NK-92 (cell line): ENCODE measurements around the gene CKAP4.

Source experiments
- DNase-seq: peaks from one replicate; lab custom pipeline; 2025; ENCODE audit not compliant: unreplicated experiment; lab: John Stamatoyannopoulos, UW

CKAP4 gene

DNA sequence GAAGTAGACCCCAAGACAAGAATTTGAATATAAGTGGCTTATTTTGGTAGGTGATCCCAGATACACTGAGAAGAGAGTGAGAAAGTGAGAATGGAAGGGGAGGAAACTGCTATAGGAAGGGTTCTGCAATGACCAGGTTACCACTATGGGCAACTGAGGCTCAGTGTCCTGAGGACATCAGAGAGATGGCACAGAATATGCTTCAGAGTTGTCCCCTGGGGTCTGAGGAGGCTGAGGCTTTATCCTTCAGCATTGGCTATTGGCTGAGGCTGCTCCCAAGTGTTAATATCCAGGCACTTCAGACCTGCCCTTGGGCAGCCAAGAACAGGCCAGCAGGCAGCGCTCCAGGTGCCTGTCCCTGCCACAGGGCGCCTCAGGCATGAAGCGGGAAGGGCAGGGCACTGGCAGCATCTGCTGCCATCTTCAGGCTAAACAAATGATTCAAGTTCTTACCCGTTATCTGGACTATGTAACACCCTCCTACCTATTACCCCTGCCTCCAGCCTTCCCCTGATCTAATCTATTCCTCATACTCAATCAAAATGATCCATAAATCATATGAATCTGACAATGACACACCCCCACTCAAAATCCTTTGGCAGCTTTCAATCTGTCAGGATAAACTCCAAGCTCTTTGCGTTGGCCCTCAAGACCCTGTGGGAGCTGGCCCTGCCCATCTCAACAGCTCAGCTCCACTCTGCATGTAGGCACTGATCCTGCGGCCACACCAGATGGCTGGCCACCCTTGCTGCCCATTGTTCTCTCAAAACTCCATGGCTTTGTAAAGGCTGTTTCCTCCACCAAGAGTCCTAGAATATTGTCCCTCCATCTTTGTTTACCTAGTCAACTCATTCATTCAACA lies 42.4 kb downstream of the CKAP4 start:
- DNase-seq: no peak

DNA sequence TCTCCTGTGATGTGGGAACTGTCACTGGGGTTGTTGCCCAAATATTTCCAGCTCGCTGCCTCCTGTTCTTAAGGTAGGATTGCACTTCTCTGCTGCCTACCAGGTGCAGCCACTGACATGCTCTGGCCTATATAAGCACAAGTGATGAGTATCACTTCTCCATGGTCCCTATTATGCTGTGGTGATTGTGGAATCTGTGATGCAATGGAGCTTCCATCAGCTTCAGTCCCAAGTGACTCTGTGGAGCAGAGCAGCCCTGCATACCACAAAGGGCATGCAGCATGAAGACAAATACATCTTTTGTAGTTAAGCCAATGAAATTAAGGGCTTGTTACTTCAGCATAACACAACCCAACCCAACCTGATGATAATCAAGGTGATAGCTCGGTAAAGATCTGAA lies 43.5 kb downstream of the CKAP4 start:
- DNase-seq: no peak

DNA sequence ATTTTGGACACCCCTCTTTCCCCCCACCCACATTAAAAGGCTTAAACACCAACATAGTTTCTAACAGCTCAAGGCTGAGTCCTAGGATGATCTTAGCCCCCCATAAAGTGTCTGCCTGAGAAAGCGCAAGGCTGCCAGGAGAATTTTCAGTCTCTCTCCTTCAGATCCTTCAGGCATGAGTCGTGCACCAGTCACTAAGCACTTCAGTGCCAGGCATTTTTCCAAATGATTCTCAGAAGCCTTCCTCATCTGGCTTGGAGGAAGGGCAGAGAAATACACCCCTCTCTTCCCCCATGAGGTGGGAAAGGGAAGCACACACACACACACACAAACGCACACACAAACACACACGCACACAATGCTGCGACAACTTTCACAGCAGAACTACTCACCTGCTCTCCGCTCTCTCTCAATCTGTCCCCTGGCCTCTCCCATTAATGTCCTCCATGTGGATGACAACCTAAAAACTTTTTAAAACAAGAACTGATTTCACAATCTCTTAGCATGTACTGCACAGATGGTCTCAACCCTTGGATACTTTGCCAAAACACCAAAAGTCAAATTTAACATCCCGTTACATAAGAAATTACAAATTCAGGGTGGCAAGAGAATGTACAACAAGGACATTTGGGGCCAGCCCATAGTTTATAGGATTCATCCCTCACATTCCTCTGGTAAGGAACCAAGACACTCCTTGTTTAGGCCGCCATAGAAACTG lies 49.8 kb downstream of the CKAP4 start:
- DNase-seq: no peak

DNA sequence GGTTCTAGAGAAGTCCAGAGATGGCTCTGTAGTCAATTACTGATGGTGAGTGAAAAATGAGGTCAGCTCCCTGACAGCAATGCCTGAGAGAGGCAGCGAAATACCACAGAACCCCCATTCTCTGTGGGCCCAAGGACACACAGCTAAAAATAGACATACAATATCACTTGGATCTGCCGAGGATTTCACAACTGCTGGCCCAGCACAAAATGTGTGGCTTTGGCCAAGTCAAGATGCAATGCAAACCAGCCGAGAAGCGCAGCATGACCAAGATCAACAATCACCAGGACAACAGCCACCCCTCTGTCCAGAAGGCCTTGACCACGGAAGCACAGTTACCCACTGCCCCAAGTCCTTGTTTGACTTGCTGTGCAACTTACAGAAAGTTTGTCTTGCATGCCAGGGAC lies 52.2 kb downstream of the CKAP4 start:
- no peak for DNase-seq

DNA sequence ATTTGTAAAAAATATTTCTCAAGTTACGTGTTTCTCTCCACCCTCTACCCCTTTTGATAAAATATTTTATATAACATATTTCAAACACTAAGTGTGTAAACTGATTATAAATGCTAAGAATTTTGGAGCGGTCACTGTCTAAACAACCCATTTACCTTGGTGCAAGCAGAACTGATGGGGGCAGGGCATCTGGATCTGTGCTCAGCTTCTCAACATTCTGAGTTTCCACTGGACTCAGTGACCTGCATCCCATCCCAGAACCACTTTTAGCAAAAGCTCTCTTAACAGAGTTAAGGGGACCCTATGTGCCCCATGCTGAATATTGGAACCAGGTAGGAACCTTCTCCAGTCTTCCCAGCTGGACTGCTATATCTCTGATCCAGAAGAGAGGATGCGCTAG lies 53.5 kb downstream of the CKAP4 start:
- DNase-seq: no peak

DNA sequence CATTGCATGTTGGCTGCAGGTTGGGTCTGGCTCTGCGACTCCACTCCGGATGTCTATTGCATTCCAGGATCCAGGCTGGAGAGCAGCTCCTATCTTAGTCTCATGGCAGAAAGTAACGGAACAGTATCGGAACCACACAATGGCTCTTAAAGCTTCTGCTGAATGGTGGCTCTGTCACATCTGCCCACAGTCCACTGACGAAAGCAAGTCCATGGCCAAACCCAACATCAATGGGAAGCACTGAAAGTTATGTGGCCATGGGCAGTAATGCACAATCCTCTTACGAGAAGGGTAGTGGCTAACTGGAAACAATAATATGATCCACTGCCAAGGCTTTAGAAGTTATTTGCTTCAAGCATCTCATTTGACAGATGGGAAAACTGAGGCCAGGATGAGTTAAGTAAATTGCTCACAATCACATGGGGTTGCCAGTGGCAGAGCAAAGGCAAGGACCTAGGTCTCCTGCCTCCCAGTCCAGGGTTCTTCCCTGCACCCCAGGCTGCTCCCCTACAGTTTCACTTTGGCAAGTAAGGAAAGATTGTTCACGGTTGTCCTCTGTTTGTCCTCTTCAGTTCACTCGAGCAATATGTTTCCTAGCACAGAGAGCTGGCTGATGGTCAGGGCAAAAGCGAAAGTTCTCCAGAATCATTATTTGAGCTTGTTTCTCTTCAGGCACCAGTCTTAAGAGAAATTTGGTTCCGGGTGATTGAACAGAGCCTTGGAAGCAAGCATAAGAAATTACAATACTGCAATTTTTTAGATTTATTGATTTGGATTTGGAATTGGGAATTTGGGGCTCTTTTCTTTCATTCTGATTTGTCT lies 54.2 kb downstream of the CKAP4 start:
- DNase-seq: no peak

DNA sequence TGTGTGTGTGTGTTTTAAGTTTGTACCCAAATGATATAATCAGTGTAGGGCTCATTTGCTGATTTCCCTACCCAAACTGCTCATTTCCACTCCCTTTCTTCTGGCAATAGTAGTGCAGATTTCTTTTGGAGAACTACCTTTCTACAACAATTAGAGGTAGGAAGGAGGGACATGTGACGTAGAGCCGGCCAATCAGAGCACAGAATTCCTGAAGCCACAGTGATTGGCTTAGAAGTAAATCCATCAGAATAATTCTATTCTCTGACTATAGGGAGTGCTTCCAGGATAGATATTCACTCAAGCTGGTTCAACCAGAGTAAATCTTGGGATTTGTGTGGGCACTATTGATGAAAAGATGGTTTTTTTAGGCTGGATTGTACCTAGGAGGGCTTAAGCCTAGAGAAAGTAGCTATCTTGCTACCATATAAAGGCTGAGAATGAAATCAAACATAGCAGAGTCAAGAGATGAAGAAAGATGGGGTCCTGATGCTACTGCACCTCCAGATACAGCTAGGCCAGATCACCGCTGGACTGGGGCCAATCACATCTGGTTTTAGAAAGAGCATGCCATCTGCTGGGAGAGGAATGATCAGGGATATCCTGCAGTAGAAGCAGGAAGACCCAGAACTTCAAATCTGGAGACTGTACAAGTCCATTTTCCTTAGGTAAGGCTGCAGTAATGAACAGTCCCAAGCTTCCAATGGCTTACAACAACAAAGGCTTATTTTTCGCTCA lies 55.0 kb downstream of the CKAP4 start:
- DNase-seq: no peak

DNA sequence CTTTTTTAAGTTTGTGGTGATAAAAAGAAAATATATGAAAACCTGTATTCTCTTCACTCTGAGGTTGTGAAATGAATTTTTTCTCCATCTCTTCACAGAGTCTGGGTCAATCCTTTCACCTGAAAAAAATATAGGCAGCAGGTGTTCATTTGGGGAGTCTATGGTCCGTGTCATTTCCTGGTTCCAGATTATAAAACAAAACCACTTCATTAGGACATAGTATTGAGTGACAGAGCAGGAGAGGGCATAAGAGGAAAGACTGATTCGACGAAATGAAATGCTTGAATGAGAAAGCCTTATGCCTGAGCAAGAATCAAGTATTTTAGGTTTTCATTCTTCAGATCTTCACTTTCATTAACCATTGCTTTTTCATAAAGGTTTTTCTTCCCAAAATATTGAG lies 57.2 kb downstream of the CKAP4 start:
- DNase-seq: no peak

DNA sequence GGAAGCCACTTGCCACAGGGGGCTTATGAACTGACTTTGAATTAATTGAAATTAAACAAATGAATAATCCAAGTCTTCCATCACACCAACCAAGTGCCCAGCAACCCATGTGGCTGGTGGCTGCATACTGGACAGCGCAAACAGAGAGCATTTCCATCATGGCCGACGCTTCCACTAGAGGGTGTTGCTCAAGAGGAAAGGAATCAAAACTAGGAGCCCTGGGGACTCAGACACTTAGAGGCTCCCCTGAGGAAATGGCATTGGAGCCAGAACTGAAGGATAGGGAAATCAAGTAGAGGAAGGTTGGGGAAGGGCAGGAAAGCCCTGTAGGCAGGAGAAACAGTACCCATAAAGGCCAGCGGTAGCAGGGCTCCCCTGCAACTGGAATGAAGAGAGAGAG lies 58.5 kb downstream of the CKAP4 start:
- no peak for DNase-seq

DNA sequence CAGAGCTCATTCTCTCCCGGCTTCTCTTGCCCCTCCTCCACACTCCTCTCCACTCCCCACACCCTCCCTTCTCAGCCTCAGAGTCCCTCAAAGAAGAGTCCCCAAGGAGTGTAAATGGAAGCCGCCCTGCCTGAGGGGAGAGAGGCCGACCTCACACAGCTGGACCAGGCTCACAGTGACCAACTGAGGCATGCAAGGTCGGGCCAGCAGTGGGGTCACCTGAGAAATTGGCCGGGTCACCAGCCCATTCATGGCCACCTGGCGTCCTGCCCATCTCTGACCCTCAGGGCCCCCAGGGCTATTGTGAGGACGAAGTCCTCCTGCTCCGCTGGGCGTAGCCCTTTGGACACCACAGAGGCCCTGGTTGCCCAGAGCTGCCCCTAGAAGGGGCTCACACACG lies 59.6 kb downstream of the CKAP4 start:
- no peak for DNase-seq
